Stomach (tissue), 4 donors: Measurements from ENCODE around the gene CTSF.

Experiments
- CTCF ChIP-seq, 7 experiments: fragments of 450-650 bp in 4 of 7; fragments of 200-600 bp in 3 of 7; sonication (generic) in 3 of 7; IDR thresholded peaks; one replicate each; pipeline ENCODE4 v1.5.1; 2016 to 2019; ENCODE audit warnings: antibody characterized with exemption in 7 of 7, control low read depth in 2 of 7, mild to moderate bottlenecking in 1 of 7
- EP300 ChIP-seq: sonication (generic); formaldehyde crosslinking; IDR thresholded peaks from one replicate; pipeline ENCODE4 v1.6.1; 2017; ENCODE audit warnings: antibody characterized with exemption
- POLR2A ChIP-seq, 4 donors: fragments of 450-650 bp; IDR thresholded peaks; one replicate each; pipeline ENCODE4 v1.6.1; 2016; ENCODE audit warnings: antibody characterized with exemption in 4 of 4, control low read depth in 2 of 4, mild to moderate bottlenecking in 1 of 4, moderate library complexity in 1 of 4

- TF ChIP-seq POLR2A (IDR thresholded peaks at IDR 0.05), result no peak
- no peak for TF ChIP-seq CTCF (IDR thresholded peaks at IDR 0.05)
- no peak for TF ChIP-seq EP300
Observed at GRCh38 chr11:66539870-66540213, 28.6 kb downstream of the CTSF start.
